ENCODE results near the gene ITM2B.

DNA sequence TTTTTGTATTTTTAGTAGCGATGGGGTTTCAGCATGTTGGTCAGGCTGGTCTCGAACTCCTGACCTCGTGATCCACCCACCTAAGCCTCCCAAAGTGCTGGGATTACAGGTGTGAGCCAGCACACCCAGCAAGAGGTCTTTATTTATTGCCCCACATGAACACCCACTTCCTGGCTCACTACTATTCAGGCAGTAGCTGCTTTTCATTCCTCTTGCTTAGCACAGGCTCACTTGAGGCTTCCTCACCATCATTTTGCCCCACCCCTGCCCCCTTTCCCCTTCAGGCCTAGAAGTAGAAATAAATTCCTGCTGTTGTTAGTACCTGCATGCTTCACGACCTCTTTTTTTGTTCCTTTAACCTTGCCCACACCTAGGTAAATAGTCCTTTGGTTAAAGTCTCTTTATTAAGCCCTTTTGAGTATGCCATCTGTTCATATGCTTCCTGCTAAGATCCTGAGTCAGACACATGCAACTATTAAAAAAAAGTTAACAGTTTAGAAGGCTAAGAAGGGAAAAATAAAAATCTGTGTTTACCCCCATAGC, 33.5 kb upstream of the ITM2B start:
- TF ChIP-seq GATA3 (IDR thresholded peaks at IDR 0.05; ENCODE audit: low read depth, low read length) (no peak), GATA2 (IDR thresholded peaks at IDR 0.05; ENCODE audit: low read depth, low read length) (no peak)
